HFFc6 (cell line): Measurements from ENCODE around the gene SSBP3. TPM values are rescaled to one million over a fixed set of nuclear protein-coding genes. Genes with fewer than 3 reads are reported as not detected.

ENCODE experiments used
- DNase-seq: peaks from one replicate; pipeline ENCODE4 v3.0.0-alpha.2; 2018
- H3K27ac Mint-ChIP-seq: 2 replicates; pipeline ENCODE4 v1.8.0; 2020; ENCODE audit warnings: mild to moderate bottlenecking, mixed read lengths
- H3K27me3 Mint-ChIP-seq: 2 replicates; pipeline ENCODE4 v1.8.0; 2021; ENCODE audit warnings: mild to moderate bottlenecking, moderate library complexity, mixed read lengths; ENCODE audit not compliant: insufficient read depth
- H3K36me3 Mint-ChIP-seq: 2 replicates; pipeline ENCODE4 v1.8.0; 2021; ENCODE audit warnings: low read depth, mixed read lengths
- H3K4me1 Mint-ChIP-seq: 2 replicates; pipeline ENCODE4 v1.8.0; 2020; ENCODE audit warnings: low read depth, mixed read lengths
- H3K4me3 Mint-ChIP-seq: 2 replicates; pipeline ENCODE4 v1.8.0; 2020; ENCODE audit warnings: mild to moderate bottlenecking, moderate library complexity, mixed read lengths
- H3K9me3 Mint-ChIP-seq: 2 replicates; pipeline ENCODE4 v1.8.0; 2020; ENCODE audit warnings: mild to moderate bottlenecking, mixed read lengths
- total RNA-seq, 6 experiments: library from RNA; stranded (reverse); fragmentation: NEBNext Ultra II Directional; extraction: Animal tissue kit (Norgen Biotek cat#: 25700); gene quantifications; 2 replicates in 1 of 6; 3 replicates in 5 of 6; pipeline ENCODE4 v1.2.3, GENCODE V29; 2021
- TF ChIP-seq, protein P1 (sequence below): fragments of 200-600 bp; sonication (generic); IDR thresholded peaks from 2 replicates; pipeline ENCODE4 v1.5.0; 2021; ENCODE audit warnings: antibody characterized with exemption, mild to moderate bottlenecking

Gene SSBP3
- total RNA-seq, 6 experiments from 2014 or later, result 42.3 to 72.2 (median 58.1) TPM

DNA sequence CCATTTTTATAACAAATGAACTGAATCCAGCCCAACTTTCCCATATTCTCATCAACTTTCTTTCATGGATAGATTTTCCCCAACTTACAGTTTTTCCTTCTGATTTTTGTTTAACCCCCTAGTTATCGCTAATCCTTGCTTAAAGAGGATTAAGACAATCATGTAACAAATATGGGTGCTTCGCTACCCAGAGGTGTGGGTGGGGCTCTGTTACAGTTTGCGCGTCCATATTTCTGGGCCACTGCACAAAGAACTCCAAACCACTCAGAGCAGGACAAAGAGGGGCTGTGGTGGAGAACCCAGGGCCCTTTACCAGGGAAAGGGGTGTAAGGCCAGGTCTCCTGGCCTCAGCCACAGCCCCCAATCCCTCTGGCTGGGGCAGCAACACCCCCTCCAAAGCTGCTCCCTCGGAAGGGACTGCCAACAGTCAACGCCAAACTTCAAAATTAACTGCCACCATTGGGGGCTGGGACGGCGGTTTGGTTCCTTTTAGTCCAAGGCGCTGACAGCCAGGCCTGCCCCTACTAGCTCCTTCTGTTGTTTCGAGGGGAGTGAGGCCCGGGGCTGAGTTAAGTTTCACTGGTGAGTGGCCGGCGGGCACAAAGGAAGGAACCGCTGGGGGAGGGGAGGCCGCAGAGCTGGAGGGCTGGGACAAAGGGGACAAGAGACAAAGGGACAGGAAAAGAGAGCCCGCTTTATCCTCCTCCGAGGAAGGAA lies 27.9 kb downstream of the SSBP3 start:
- no peaks in the 10 kb centered on the region for H3K9me3 Mint-ChIP-seq
- H3K4me1 Mint-ChIP-seq, result peaks cover 23% of the 10 kb centered on the region
- H3K4me3 Mint-ChIP-seq, result no peak overlapping the region
- no peaks in the 10 kb centered on the region; the same call in 1 of the 2 replicates for H3K27me3 Mint-ChIP-seq
- no peaks in the 10 kb centered on the region for H3K36me3 Mint-ChIP-seq
- TF ChIP-seq, protein P1, sequence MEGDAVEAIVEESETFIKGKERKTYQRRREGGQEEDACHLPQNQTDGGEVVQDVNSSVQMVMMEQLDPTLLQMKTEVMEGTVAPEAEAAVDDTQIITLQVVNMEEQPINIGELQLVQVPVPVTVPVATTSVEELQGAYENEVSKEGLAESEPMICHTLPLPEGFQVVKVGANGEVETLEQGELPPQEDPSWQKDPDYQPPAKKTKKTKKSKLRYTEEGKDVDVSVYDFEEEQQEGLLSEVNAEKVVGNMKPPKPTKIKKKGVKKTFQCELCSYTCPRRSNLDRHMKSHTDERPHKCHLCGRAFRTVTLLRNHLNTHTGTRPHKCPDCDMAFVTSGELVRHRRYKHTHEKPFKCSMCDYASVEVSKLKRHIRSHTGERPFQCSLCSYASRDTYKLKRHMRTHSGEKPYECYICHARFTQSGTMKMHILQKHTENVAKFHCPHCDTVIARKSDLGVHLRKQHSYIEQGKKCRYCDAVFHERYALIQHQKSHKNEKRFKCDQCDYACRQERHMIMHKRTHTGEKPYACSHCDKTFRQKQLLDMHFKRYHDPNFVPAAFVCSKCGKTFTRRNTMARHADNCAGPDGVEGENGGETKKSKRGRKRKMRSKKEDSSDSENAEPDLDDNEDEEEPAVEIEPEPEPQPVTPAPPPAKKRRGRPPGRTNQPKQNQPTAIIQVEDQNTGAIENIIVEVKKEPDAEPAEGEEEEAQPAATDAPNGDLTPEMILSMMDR, result no peak
- no peak overlapping the region for H3K27ac Mint-ChIP-seq
- no peak for DNase-seq

DNA sequence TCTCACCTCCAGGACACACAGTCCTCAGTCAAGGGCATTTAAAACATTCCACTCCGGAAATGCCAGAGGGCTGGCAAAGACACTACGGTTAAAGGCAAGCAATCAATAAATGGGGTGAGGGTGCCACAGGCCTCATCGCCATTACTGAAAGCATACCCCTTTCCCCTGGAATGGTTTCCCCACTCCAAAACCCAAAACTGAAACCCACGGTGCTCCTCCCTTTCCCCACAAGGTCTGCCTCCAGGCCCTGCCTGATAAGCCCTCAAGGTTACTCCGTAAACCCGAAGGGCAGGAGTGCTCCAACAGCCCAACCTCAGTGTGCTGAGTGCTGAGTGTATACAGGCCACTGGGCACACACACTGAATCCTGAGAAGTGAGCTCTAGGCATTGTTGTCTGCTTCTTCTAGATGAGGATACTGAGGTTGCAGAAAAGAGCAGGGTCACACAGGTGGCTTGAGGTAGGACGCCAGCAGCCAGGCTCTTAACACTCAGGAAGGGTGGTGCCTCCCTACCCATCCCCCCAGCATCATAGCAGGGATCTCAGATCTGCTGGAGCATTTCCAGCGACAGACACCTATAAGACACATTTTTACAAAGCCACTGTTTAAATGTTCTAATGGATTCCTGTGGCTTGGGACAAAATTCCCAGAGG lies 29.0 kb downstream of the SSBP3 start:
- Mint-ChIP-seq H3K9me3 (no peaks in the 10 kb centered on the region), H3K4me3 (no peak overlapping the region), H3K36me3 (no peaks in the 10 kb centered on the region), H3K4me1 (peaks cover 22% of the 10 kb centered on the region), H3K27ac (peak overlapping the region; percentile 53; the same call in 1 of the 2 replicates), H3K27me3 (no peaks in the 10 kb centered on the region; the same call in 1 of the 2 replicates)
- TF ChIP-seq, protein P1, result no peak
- DNase-seq, result peak; percentile 34

DNA sequence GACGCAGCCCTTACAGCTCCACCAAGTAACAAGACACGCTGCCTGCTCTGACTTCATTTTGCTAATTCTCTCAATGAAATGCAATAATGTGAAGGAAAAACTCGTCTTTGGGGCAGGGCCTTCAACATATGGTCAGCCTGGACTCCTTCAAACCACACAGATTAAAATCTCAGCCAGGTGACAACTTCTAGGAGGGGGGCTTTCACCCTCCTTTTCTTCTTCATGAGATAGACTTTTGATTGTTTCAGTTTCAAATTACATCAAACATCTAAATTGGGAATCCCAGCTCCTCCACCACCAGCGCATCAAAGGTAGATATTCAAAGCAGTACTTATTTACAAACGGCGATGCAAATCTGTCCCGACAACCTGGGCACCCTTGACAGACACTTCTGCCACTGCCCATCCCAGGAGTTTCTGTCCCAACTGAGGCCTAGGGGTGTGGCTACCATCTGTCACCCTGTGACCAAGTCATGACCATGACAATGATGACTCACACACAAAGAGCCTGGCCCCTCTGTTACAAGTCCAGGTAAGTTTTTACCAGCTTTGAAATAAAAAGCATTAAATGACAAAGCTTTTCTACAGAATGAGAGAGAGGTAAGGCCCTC lies 29.7 kb downstream of the SSBP3 start:
- Mint-ChIP-seq H3K9me3 (no peaks in the 10 kb centered on the region), H3K27ac (0 out of 2 replicates have a peak overlapping the region, but pooled peaks have one; percentile 53), H3K27me3 (no peaks in the 10 kb centered on the region; the same call in 1 of the 2 replicates), H3K4me1 (peaks cover 23% of the 10 kb centered on the region), H3K36me3 (0 out of 2 replicates have a peak, but pooled peaks cover under 1% of the 10 kb centered on the region), H3K4me3 (no peak overlapping the region)
- DNase-seq, result no peak
- TF ChIP-seq, protein P1, result no peak

DNA sequence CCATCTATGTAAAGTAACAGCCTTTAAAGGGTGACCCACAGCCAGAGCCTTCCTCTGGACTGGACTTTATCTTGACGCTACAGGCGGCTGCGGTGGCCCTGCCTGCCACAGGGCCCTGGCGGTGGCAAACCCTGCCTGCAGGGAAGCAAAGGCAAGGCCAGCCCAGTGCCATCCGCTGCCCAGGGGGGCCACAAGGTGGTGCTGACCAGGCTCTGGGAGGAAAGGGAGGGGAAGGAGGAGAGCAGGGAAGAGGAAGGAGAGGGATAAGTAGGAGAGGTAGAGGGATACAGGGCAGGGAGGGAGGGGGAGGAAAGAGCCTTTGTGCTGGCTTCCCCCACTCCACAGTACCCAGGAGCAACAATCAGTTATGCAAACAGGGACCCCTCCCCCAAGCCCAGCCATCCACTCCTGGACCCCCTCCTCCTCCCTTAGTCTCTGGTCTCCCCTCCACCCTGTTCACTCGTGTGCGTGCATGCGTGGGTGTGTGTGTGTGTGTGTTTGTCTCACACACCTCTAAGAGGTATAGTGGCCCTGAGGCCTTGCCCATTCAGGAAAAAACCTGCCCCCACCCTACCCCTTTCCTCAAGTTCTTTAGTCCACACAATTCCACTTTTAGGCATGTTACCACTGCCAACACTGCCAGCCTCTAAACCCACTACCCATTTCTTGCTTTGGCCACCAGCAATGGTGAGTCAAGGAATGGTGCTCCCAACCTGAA lies 30.3 kb downstream of the SSBP3 start:
- Mint-ChIP-seq H3K4me1 (peaks cover 30% of the 10 kb centered on the region), H3K4me3 (no peak overlapping the region)
- TF ChIP-seq, protein P1, result peak; percentile 26; the same call in 1 of the 2 replicates

DNA sequence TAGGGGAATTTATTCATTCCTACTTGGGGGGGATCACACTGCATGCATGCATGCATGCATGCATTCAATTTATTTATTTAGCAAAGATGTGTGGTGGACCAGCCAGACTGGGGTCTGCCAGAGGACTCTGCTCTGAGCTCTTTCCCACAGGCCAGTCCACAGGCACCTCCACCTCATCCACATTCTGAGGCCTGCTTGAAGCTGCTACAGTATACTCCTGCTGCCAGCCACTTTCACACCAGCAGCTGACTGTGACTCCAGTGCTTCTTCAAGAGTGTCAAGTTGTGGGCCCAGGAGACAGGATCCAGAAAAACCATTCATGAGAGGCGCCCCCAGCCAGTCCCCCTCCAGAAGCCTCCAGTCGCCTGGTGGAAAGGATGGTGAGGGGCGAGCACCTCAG lies 30.9 kb downstream of the SSBP3 start:
- Mint-ChIP-seq H3K27ac (no peak overlapping the region), H3K4me3 (no peak overlapping the region)

More for the DNA sequence above, 30.3 kb downstream of the SSBP3 start:
- no peaks in the 10 kb centered on the region for H3K9me3 Mint-ChIP-seq
- DNase-seq, result no peak
- no peak overlapping the region for H3K27ac Mint-ChIP-seq
- no peaks in the 10 kb centered on the region for H3K27me3 Mint-ChIP-seq
- peaks cover 4% of the 10 kb centered on the region; the same call in 1 of the 2 replicates for H3K36me3 Mint-ChIP-seq

More for the DNA sequence above, 30.9 kb downstream of the SSBP3 start:
- no peaks in the 10 kb centered on the region for H3K9me3 Mint-ChIP-seq
- TF ChIP-seq, protein P1, result no peak
- H3K36me3 Mint-ChIP-seq, result peaks cover 4% of the 10 kb centered on the region; the same call in 1 of the 2 replicates
- no peak for DNase-seq
- peaks cover 36% of the 10 kb centered on the region for H3K4me1 Mint-ChIP-seq
- H3K27me3 Mint-ChIP-seq, result no peaks in the 10 kb centered on the region
